ENCODE measurements around the gene TTLL5. TPM values are rescaled to one million over a fixed set of nuclear protein-coding genes. Genes with fewer than 3 reads are reported as not detected.

Gene TTLL5
- total RNA-seq, 1 experiment from 2014 or later = 34.7 TPM

DNA sequence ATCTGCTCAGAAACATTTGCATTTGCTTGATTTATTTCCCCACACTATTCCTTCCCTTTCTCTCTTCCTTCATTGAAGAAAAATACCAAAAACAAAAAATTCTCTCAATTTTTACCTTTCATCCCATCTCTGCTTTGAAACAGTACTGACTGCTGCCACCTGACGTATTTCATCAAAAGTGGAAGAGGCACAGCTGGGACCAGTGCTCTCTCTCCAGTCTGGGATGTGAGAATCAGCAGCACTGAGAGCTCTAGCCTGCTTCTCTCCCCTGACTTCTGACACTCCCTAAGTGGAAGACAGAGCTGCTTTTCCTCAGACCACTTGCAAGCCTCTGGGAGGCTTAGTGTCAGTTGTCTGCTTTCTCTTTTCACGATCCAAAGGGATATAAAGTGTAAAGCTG, 36.9 kb downstream of the TTLL5 start:
- Histone ChIP-seq H3K9me3 (ENCODE audit: low read length) (no peaks in the 10 kb centered on the region), H3K4me2 (ENCODE audit: low read length) (no peak overlapping the region), H3K79me2 (ENCODE audit: low read length) (no peaks in the 10 kb centered on the region), H3K36me3 (ENCODE audit: low read depth, low read length) (peaks cover 35% of the 10 kb centered on the region), H2AFZ (ENCODE audit: low read length) (no peak overlapping the region), H3K9ac (ENCODE audit: low read length) (no peak overlapping the region), H4K20me1 (ENCODE audit: low read length) (no peaks in the 10 kb centered on the region), H3K27ac (ENCODE audit: low read length) (no peak overlapping the region), H3F3A (ENCODE audit: low read length, unreplicated experiment) (no peaks in the 10 kb centered on the region), H3K4me3 (ENCODE audit: low read length) (no peak overlapping the region), H3K27me3 (ENCODE audit: low read length) (no peaks in the 10 kb centered on the region), H3K9me2 (replicated peaks; ENCODE audit: low read length) (no peaks in the 10 kb centered on the region), H3K4me1 (ENCODE audit: insufficient read depth, low read length) (no peaks in the 10 kb centered on the region)
- ATAC-seq = no peak
- ChIA-PET CTCF (no interaction called here), POLR2A (ENCODE audit: unreplicated experiment) (interaction anchor here (0.6 kb wide), 1 partner anchor 251 kb away, joined by 14 read pairs; no protein-coding TSS in a partner anchor)
- BruUV-seq (replicated peaks) = no TSS peak
- no peak for DNase-seq
- intact Hi-C loops (cut with micrococcal nuclease) = no loop called here
- TF ChIP-seq EZH2 (IDR thresholded peaks at IDR 0.05; ENCODE audit: low read length, unreplicated experiment) (no peak), CTCF (conservative IDR thresholded peaks at IDR 0.05; ENCODE audit: low read depth, low read length) (no peak), EZH2phosphoT487 (IDR thresholded peaks at IDR 0.05; ENCODE audit: borderline replicate concordance, low read length) (no peak)

- TF ChIP-seq EZH2 (IDR thresholded peaks at IDR 0.05; ENCODE audit: low read length, unreplicated experiment) (no peak), CTCF (conservative IDR thresholded peaks at IDR 0.05; ENCODE audit: low read depth, low read length) (no peak)
- no peak for ATAC-seq
- Histone ChIP-seq H3K4me2 (ENCODE audit: low read length) (no peak overlapping the region), H3K79me2 (ENCODE audit: low read length) (no peaks in the 10 kb centered on the region), H3K9ac (ENCODE audit: low read length) (no peak overlapping the region), H3K27ac (ENCODE audit: low read length) (no peak overlapping the region), H3K9me3 (ENCODE audit: low read length) (no peaks in the 10 kb centered on the region), H3K27me3 (ENCODE audit: low read length) (no peaks in the 10 kb centered on the region), H3F3A (ENCODE audit: low read length, unreplicated experiment) (no peaks in the 10 kb centered on the region), H4K20me1 (ENCODE audit: low read length) (no peaks in the 10 kb centered on the region), H3K4me1 (ENCODE audit: insufficient read depth, low read length) (no peaks in the 10 kb centered on the region), H2AFZ (ENCODE audit: low read length) (no peak overlapping the region), H3K4me3 (ENCODE audit: low read length) (no peak overlapping the region), H3K36me3 (ENCODE audit: low read depth, low read length) (peaks cover 26% of the 10 kb centered on the region), H3K9me2 (replicated peaks; ENCODE audit: low read length) (no peaks in the 10 kb centered on the region)
- POLR2A ChIA-PET (ENCODE audit: unreplicated experiment) = no interaction called here
- DNase-seq = no peak
- CTCF ChIA-PET = no interaction called here
- intact Hi-C loops (cut with micrococcal nuclease) = no loop called here
- no TSS peak for BruUV-seq (replicated peaks)
These were observed 38.3 kb downstream of the TTLL5 start for GRCh38 chr14:75699331-75699730.

DNA sequence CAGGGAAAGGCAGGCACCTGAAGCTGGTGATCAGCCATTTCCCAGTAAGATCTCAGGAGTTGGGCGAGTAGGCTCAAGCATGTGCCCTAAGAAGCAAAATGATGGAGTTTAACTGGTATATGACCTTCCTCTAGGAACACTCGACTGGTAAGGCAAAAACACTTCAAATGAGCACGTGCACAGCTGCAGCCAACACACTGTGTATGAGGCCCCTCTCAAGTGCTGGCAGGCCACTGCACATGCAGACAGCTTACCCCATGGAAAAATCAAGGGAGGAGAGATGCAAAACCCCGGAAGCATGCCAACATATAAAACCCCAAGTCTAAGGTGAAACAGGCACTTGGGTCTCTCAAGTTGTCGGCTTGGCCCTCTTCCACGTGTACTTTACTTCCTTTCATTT, 39.2 kb downstream of the TTLL5 start:
- peaks cover 18% of the 10 kb centered on the region; the same call in 1 of the 2 replicates for H3K36me3 ChIP-seq (ENCODE audit: low read depth, low read length)
- CTCF ChIA-PET = no interaction called here

More for the DNA sequence above, 39.2 kb downstream of the TTLL5 start:
- Histone ChIP-seq H3K27me3 (ENCODE audit: low read length) (no peaks in the 10 kb centered on the region), H3K9ac (ENCODE audit: low read length) (no peak overlapping the region), H3K9me3 (ENCODE audit: low read length) (no peaks in the 10 kb centered on the region), H3K4me2 (ENCODE audit: low read length) (no peak overlapping the region), H3K79me2 (ENCODE audit: low read length) (no peaks in the 10 kb centered on the region), H3K4me3 (ENCODE audit: low read length) (no peak overlapping the region), H2AFZ (ENCODE audit: low read length) (no peak overlapping the region), H3K27ac (ENCODE audit: low read length) (no peak overlapping the region), H3F3A (ENCODE audit: low read length, unreplicated experiment) (no peaks in the 10 kb centered on the region), H4K20me1 (ENCODE audit: low read length) (no peaks in the 10 kb centered on the region), H3K4me1 (ENCODE audit: insufficient read depth, low read length) (no peaks in the 10 kb centered on the region), H3K9me2 (replicated peaks; ENCODE audit: low read length) (no peaks in the 10 kb centered on the region)
- TF ChIP-seq EZH2 (IDR thresholded peaks at IDR 0.05; ENCODE audit: low read length, unreplicated experiment) = no peak
- TF ChIP-seq EZH2phosphoT487 (IDR thresholded peaks at IDR 0.05; ENCODE audit: borderline replicate concordance, low read length) = no peak
- TF ChIP-seq CTCF (conservative IDR thresholded peaks at IDR 0.05; ENCODE audit: low read depth, low read length) = no peak
- no peak for ATAC-seq
- intact Hi-C loops (cut with micrococcal nuclease) = no loop called here
- no TSS peak for BruUV-seq (replicated peaks)
- POLR2A ChIA-PET (ENCODE audit: unreplicated experiment) = no interaction called here
- DNase-seq = no peak

Data from PC-3 (cell line).